Measurements from ENCODE around the gene CBX8. TPM values are rescaled to one million over a fixed set of nuclear protein-coding genes. Genes with fewer than 3 reads are reported as not detected.

CBX8 gene
- total RNA-seq, 2 donors from 2014 or later: 0.71 to 7.4 TPM

DNA sequence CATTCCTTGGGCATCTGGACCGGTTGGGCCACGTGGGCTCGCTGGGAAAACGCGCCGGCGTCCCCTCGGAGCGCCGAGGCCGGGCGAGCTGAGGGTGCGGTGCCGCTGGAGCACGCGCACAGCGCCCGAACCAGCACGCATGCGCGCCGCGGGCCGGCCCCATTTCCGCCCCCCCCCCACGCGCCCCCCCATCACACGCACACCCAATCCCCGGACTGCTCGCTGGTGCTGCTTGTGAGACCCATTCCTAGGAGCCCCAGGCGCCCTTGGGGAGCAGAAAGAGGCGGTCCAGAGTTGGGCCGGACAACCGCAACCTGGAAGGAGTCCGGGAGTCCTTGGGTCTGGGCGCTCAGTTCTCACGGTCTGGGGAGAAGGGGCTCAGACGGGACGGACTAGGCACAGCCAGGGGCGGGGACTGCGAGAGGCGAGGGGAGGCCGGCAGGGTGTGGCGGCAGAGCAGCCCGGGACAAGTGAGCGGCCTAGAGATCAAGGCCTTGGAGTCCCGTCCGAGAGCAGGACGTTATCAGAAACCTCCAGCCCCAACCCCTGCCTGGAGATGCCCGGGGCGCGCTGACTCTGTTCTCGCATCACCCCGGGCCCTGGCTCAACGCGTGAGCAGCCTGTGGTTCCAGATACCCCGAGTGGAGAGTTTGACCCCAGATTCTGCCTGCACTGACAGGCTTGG is 6.0 kb upstream of the CBX8 start:
- DNase-seq (ENCODE audit: low spot score): no peak
- Histone ChIP-seq H3K4me3 (no peak overlapping the region), H3K27me3 (replicated peaks; ENCODE audit: insufficient read depth) (peaks cover 77% of the 10 kb centered on the region), H3K9me3 (no peaks in the 10 kb centered on the region), H3K27ac (peak overlapping the region in 1 of 2 donors; percentile 1), H3K4me1 (ENCODE audit: control insufficient read depth in 1 of 2, low read depth in 2 of 2) (peaks cover 15 to 37% of the 10 kb centered on the region in 2 donors), H3K36me3 (no peaks in the 10 kb centered on the region)
- no peak for TF ChIP-seq CTCF (IDR thresholded peaks at IDR 0.05)
- no peak for ATAC-seq (ENCODE audit: insufficient number of reproducible peaks, low FRiP score, low read depth)

- Histone ChIP-seq H3K27me3 (replicated peaks; ENCODE audit: insufficient read depth) (peaks cover 76% of the 10 kb centered on the region), H3K4me3 (no peak overlapping the region), H3K27ac (peak overlapping the region in 1 of 2 donors; percentile 1), H3K4me1 (ENCODE audit: control insufficient read depth in 1 of 2, low read depth in 2 of 2) (peaks cover 17 to 39% of the 10 kb centered on the region in 2 donors), H3K36me3 (no peaks in the 10 kb centered on the region), H3K9me3 (no peaks in the 10 kb centered on the region)
- no peak for TF ChIP-seq CTCF (IDR thresholded peaks at IDR 0.05)
- no peak for ATAC-seq (ENCODE audit: insufficient number of reproducible peaks, low FRiP score, low read depth)
- no peak for DNase-seq (ENCODE audit: low spot score)
Observed at GRCh38 chr17:79802039-79802735, 5.3 kb upstream of the CBX8 start.

DNA sequence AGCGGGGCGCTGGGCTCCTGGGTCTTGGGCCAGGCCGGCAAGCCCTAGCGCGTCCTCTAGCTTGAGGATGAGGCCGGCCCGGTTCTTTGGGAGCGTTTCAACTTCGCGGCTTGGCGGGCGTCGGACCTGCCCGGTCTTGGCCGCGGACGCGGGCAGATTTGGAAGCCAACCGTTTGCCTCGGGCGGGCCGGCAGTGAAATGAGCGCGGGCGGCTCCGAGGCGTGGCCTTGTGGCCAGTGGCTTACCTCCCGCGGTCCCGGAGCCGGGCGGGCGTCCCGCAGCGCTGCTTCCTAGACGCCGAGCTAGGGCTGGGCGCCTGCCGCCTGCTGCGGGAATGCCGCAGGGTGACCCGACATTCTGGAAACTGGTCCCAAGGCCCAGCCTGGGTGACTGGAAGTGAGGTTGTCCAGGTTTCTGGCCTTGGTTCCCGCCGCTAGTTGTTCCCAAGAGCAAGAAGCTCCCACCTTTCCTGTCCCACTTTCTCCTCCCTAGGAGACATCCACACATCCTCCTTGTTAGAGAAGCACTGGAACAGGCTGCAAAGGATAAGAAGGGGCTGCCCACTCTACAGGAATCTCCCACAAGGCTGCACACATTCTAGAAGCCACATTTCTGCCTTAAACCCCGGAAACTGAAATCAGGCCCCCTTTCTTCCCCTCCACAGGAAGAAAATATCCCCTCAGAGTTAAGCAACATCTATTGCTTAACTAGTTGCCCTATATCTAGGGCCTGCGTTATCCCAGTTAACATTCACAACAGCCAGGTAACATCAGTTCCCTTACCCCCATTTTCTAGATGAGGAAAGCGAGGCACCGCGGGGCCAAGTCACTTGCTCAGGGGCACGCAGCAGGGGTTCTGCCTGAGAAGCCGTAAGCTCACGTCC is 4.5 kb upstream of the CBX8 start:
- no peaks in the 10 kb centered on the region for H3K9me3 ChIP-seq
- no peaks in the 10 kb centered on the region for H3K36me3 ChIP-seq
- no peak for TF ChIP-seq CTCF (IDR thresholded peaks at IDR 0.05)
- ATAC-seq (ENCODE audit: insufficient number of reproducible peaks, low FRiP score, low read depth) (no peak), DNase-seq (ENCODE audit: low spot score) (no peak)
- H3K27ac ChIP-seq: peak overlapping the region in 1 of 2 donors; percentile 22
- peak overlapping the region; percentile 36 for H3K4me3 ChIP-seq
- H3K27me3 ChIP-seq (replicated peaks; ENCODE audit: insufficient read depth): peaks cover 73% of the 10 kb centered on the region
- peaks cover 18 to 41% of the 10 kb centered on the region in 2 donors for H3K4me1 ChIP-seq (ENCODE audit: control insufficient read depth in 1 of 2, low read depth in 2 of 2)

DNA sequence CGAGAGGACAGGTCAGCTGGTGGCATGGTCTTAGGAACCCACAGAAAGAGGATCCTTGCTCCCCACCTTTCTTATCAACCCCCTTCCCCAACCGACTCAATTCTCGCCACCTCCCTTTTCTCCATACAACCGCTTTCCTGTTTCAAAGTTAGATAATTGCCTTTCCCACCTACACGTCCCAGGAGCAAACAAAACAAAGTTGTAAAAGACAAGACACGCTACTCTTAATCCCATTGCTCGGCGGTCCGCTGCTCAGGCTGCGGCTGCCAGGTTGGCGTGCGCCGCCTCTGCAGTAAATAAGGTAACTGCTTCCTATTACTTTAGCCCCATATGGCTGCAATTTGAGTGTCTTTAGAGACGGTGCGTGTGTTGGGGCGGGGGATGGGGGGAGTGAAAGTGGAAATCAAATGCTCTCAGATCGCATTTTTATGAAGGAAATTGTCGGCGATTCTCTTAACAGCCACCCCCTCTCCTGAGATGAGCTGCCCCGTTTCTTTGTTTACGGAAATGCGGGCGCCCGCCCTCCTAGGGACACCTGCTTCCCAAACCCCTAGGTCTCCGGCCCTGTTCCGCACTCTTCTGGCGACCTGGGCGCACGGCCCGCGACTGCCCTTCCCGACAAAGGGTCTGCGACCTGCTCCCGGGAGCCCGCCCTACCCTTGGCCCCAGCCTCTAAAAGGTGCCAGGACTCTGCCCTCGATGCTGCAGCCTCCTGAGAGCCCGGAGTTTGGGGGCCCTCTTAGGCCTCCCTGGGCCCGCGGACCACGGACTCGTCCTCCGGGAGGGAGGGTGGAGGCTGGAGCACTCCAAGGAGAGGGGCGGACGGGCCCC is 3.7 kb upstream of the CBX8 start:
- H3K27me3 ChIP-seq (replicated peaks; ENCODE audit: insufficient read depth): peaks cover 70% of the 10 kb centered on the region
- no peak for ATAC-seq (ENCODE audit: insufficient number of reproducible peaks, low FRiP score, low read depth)
- no peaks in the 10 kb centered on the region for H3K9me3 ChIP-seq
- DNase-seq (ENCODE audit: low spot score): no peak
- peak overlapping the region in 1 of 2 donors; percentile 22 for H3K27ac ChIP-seq
- H3K36me3 ChIP-seq: no peaks in the 10 kb centered on the region
- TF ChIP-seq CTCF (IDR thresholded peaks at IDR 0.05): no peak
- peak overlapping the region; percentile 36 for H3K4me3 ChIP-seq
- H3K4me1 ChIP-seq (ENCODE audit: control insufficient read depth in 1 of 2, low read depth in 2 of 2): peaks cover 23 to 48% of the 10 kb centered on the region in 2 donors

Data from thoracic aorta (tissue), 2 donors.